Stimulated activated CD4-positive, alpha-beta T cell treated with anti-CD3 and anti-CD28 coated beads, Interleukin-2, amount 100 ng/mL, for 4 hours (primary cell): ENCODE data around the gene PSMD5.
A peak's percentile ranks its signal among the peaks of the same experiment; 100 is the strongest.
"Not testable (repeated sequence)": the region's sequence is repeated elsewhere in the genome, so short reads cannot be mapped to it uniquely, and the experiment has no call there.

Source experiments
- DNase-seq: peaks from one replicate; pipeline ENCODE4 v3.0.0-alpha.2; 2020; ENCODE audit warnings: low read depth

PSMD5 gene

GRCh38 chr9:120807607-120808379 is 34.9 kb downstream of the PSMD5 start:
- DNase-seq, result no peak

- DNase-seq, result not testable (repeated sequence)
These were observed 37.8 kb downstream of the PSMD5 start for GRCh38 chr9:120804784-120805363.

- DNase-seq, result no peak
These were observed 41.3 kb downstream of the PSMD5 start for GRCh38 chr9:120801441-120801840.

- DNase-seq, result peak; percentile 72
These were observed 49.6 kb downstream of the PSMD5 start, which contains the start of gene FBXW2 for GRCh38 chr9:120792898-120793765. Gene FBXW2, minus strand, starts transcription at chr9:120793416. Its CDS starts 5,158 bp downstream, at chr9:120788258.

- DNase-seq, result no peak
These were observed 51.6 kb downstream of the PSMD5 start for GRCh38 chr9:120791161-120791560.

GRCh38 chr9:120787933-120788332 is 54.8 kb downstream of the PSMD5 start:
- DNase-seq, result no peak

GRCh38 chr9:120783602-120784047 is 59.1 kb downstream of the PSMD5 start:
- DNase-seq, result no peak

- no peak for DNase-seq
These were observed 61.5 kb downstream of the PSMD5 start for GRCh38 chr9:120781236-120781635.

GRCh38 chr9:120780367-120780766 is 62.4 kb downstream of the PSMD5 start:
- no peak for DNase-seq

- DNase-seq, result no peak
These were observed 63.5 kb downstream of the PSMD5 start for GRCh38 chr9:120779227-120779626.

GRCh38 chr9:120778758-120779157 is 64.0 kb downstream of the PSMD5 start:
- DNase-seq, result no peak

GRCh38 chr9:120777229-120777628 is 65.5 kb downstream of the PSMD5 start:
- DNase-seq, result no peak

- no peak for DNase-seq
These were observed 65.9 kb downstream of the PSMD5 start for GRCh38 chr9:120776788-120777187.

DNA sequence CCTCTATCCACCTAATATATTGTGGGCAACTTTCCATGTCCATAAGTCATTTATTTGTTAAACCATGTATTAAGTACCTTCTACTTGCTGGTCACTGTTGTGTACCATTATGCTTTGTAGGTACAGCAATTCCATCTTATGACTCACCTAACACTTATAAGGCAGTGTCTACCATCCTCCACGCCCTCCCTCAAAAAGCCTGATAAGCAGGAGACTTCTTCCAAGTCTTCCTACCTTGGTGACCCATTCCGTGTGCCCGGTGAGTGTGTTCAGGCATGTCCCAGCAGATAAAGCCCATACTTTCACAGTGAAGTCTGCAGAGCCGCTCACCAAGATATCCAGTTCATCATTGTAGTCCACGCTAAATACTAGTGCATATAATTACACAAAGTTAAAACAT is 66.9 kb downstream of the PSMD5 start:
- no peak for DNase-seq

- no peak for DNase-seq
These were observed 68.0 kb downstream of the PSMD5 start for GRCh38 chr9:120774719-120775118.

DNA sequence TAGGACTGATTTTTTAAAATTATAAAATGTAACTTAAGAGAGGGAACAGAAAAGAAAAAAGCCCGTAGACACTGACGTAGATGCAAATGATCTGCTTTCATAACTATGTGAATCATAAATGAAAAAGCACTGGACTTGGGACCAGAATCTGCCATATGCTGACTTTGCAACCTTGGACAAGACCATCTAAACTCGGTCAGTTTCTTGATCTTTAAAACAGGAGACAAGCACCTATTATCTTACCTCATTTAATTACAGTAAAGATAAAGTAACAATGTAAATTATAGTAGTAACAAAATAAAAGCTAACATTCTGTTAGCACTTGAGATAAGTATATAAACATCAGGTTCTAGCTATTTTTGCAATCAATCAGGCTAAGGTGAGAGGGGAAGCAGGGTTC is 69.5 kb downstream of the PSMD5 start:
- no peak for DNase-seq

DNA sequence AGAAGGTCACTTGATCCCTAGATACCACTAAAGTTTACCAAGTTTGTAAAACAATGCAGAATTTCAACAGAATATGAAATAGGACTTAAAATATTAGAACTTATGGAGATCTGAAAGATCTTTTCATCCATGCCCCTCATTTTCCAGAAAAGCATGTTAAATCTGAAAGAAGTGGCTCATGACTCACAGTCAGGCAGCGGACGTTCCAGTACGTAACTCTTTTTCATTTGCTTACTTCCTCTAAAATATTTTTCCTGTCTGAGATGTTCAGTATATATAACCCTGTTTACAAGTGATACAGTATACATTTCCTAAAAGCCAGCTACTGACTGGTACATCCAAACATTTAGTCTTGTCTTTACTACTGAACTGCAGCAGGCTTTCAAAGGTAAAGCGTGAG is 71.8 kb downstream of the PSMD5 start:
- DNase-seq, result no peak

DNA sequence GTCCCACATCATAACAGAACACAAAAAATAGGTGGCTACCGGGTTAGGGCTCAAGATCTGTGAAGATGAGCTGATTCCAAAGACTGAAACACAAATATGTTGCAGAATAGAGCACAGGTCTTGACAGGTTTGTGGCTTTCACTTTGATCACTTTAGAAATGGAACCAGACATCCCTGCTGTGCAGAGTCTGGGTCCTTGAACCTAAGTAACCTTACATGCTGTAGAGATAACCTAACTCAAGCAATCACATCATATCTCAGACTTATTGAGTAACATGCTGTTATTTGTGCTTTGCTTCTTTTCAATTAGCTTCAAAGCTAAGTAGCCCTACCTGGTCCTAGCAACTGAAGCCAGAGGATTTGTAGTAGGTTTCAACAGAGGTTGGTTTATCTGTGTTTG is 73.8 kb downstream of the PSMD5 start:
- no peak for DNase-seq

DNA sequence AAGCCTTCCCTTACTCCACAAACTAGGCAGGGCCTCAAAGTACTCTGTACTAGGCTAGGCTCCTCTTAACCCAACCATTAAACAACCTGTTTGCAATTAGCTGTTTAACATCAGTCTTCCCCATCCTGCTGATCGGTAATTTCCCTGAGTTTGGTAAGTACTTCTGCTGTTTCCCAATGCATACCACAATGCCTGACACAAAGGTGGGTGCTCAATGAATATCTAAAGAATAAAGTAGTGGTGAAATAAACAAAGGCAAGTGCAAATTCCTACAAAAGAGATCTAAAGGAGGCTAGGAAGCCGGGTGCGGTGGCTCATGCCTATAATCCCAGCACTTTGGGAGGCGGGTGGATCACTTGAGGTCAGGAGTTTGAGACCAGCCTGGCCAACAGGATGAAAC is 74.5 kb downstream of the PSMD5 start:
- DNase-seq, result no peak

- DNase-seq, result no peak
These were observed 75.3 kb downstream of the PSMD5 start for GRCh38 chr9:120767451-120767850.
